ENCODE data around the gene TMSB4X. TPM values are rescaled to one million over a fixed set of nuclear protein-coding genes. Genes with fewer than 3 reads are reported as not detected.

The TMSB4X gene
- total and polyA plus RNA-seq, 2 donors (not counting 3 experiments of a cell fraction or from before 2014, with no cell fraction given): 4,136 to 6,858 TPM

GRCh38 chrX:12999422-12999821, 24.5 kb downstream of the TMSB4X start:
- DNase-seq (ENCODE audit: low read depth, low spot score) (no peak), FAIRE-seq (no peak)
- Histone ChIP-seq H3K79me2 (ENCODE audit: control insufficient read depth, insufficient read depth, low read length) (no peaks in the 10 kb centered on the region), H3K4me2 (ENCODE audit: insufficient read depth, low read length) (no peak overlapping the region), H3K27ac (ENCODE audit: insufficient read depth, low read depth, low read length) (no peak overlapping the region), H3K9me3 (replicated peaks; ENCODE audit: control insufficient read depth, insufficient read depth, low read length) (no peaks in the 10 kb centered on the region), H3K9ac (replicated peaks; ENCODE audit: extremely low read depth, insufficient read depth, low read length) (no peak overlapping the region), H3K4me3 (replicated peaks in 1 of 3; ENCODE audit: insufficient read depth in 1 of 3, low read depth in 1 of 3, low read length in 3 of 3) (no peak overlapping the region), H3K27me3 (ENCODE audit: control insufficient read depth in 2 of 2, insufficient read depth in 2 of 2, low read length in 2 of 2) (no peaks in the 10 kb centered on the region), H3K9me1 (replicated peaks; ENCODE audit: control insufficient read depth, extremely low read depth, insufficient read depth, low read length) (no peaks in the 10 kb centered on the region), H3K4me1 (ENCODE audit: control insufficient read depth, extremely low read depth, insufficient read depth, low read length) (peaks cover 3% of the 10 kb centered on the region), H2AFZ (ENCODE audit: low read depth, low read length) (no peak overlapping the region), H4K20me1 (replicated peaks; ENCODE audit: control insufficient read depth, extremely low read depth, insufficient read depth, low read length) (no peaks in the 10 kb centered on the region), H3K36me3 (ENCODE audit: control insufficient read depth in 2 of 2, extremely low read depth in 1 of 2, insufficient read depth in 2 of 2, low read length in 2 of 2) (no peaks in the 10 kb centered on the region)
- POLR2A ChIA-PET: no interaction called here
- intact Hi-C loops (cut with micrococcal nuclease): no loop called here
- BruUV-seq (replicated peaks): no TSS peak
- TF ChIP-seq POLR2A (IDR thresholded peaks at IDR 0.05; ENCODE audit: low read depth, low read length) (no peak), EZH2 (IDR thresholded peaks at IDR 0.05; ENCODE audit: borderline replicate concordance, low read depth, low read length, severe bottlenecking) (no peak), FOS (IDR thresholded peaks at IDR 0.05; ENCODE audit: borderline replicate concordance, insufficient read depth, low read length) (no peak), POLR2AphosphoS5 (IDR thresholded peaks at IDR 0.05; ENCODE audit: insufficient read depth, low read depth, low read length) (no peak), CTCF (IDR thresholded peaks at IDR 0.05; ENCODE audit: extremely low read depth in 1 of 2, insufficient read depth in 1 of 2, low read depth in 1 of 2, low read length in 2 of 2) (no peak), GATA2 (IDR thresholded peaks at IDR 0.05; ENCODE audit: insufficient read depth, insufficient read length, low read depth, low read length) (no peak), MYC (IDR thresholded peaks at IDR 0.05; ENCODE audit: low read depth, low read length) (no peak), MAX (IDR thresholded peaks at IDR 0.05; ENCODE audit: insufficient read depth, insufficient read length) (no peak), JUN (IDR thresholded peaks at IDR 0.05; ENCODE audit: borderline replicate concordance, insufficient read depth, insufficient read length, low read depth) (no peak)
- CTCF ChIA-PET: interaction anchor here (1.9 kb wide), 1 partner anchor 53 kb away, joined by 5 read pairs; no protein-coding TSS in a partner anchor
- dilution Hi-C loops (cut with MboI; ENCODE audit: extremely low pct_ligation_motif_present, low sequenced_read_pairs): no loop called here

Measured in endothelial cell of umbilical vein (primary cell).